ENCODE measurements around the gene CNOT6L. TPM values are rescaled to one million over a fixed set of nuclear protein-coding genes. Genes with fewer than 3 reads are reported as not detected.
"Not testable (repeated sequence)": the region's sequence is repeated elsewhere in the genome, so short reads cannot be mapped to it uniquely, and the experiment has no call there.

CNOT6L gene
- total and polyA plus RNA-seq, 2 experiments from 2014 or later: 6.5 to 10.6 TPM

- TF ChIP-seq, protein P1, sequence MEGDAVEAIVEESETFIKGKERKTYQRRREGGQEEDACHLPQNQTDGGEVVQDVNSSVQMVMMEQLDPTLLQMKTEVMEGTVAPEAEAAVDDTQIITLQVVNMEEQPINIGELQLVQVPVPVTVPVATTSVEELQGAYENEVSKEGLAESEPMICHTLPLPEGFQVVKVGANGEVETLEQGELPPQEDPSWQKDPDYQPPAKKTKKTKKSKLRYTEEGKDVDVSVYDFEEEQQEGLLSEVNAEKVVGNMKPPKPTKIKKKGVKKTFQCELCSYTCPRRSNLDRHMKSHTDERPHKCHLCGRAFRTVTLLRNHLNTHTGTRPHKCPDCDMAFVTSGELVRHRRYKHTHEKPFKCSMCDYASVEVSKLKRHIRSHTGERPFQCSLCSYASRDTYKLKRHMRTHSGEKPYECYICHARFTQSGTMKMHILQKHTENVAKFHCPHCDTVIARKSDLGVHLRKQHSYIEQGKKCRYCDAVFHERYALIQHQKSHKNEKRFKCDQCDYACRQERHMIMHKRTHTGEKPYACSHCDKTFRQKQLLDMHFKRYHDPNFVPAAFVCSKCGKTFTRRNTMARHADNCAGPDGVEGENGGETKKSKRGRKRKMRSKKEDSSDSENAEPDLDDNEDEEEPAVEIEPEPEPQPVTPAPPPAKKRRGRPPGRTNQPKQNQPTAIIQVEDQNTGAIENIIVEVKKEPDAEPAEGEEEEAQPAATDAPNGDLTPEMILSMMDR (IDR thresholded peaks at IDR 0.05; ENCODE audit: low read depth, low read length): no peak
- DNase-seq (ENCODE audit: low read depth in 1 of 2, low spot score in 1 of 2): no peak
- H3K9me3 ChIP-seq (ENCODE audit: low read depth): no peaks in the 10 kb centered on the region
- no peaks in the 10 kb centered on the region for H3K36me3 ChIP-seq
- H3K4me1 ChIP-seq (ENCODE audit: low read depth): peaks cover 6% of the 10 kb centered on the region
- no peak overlapping the region for H3K4me3 ChIP-seq
- no peak overlapping the region for H3K27ac ChIP-seq
- no peaks in the 10 kb centered on the region for H3K27me3 ChIP-seq
Measured at GRCh38 chr4:77782102-77782835, 36.9 kb downstream of the CNOT6L start.

DNA sequence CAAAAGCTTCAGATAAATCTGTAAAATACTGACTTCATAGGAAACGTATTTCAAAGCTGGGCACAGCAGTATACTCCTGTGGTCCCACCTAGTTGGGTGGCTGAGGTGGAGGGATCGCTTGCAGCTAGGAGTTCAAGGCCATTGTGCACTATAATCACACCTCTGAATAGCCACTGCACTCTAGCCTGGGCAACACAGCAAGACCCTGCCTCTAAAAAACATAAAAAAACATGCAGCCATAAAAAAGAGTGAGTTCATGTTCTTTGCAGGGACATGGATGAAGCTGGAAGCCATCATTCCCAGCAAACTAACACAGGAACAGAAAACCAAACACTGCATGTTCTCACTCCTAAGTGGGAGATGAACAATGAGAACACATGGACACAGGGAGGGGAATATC is 38.4 kb downstream of the CNOT6L start:
- not testable (repeated sequence) for H3K9me3 ChIP-seq (ENCODE audit: low read depth); H3K4me1 ChIP-seq (ENCODE audit: low read depth); DNase-seq (ENCODE audit: low read depth in 1 of 2, low spot score in 1 of 2); H3K4me3 ChIP-seq; H3K36me3 ChIP-seq; H3K27ac ChIP-seq; H3K27me3 ChIP-seq

- Histone ChIP-seq H3K9me3 (ENCODE audit: low read depth) (no peaks in the 10 kb centered on the region), H3K4me3 (no peak overlapping the region)
Measured at GRCh38 chr4:77777135-77777807, 41.9 kb downstream of the CNOT6L start.

DNA sequence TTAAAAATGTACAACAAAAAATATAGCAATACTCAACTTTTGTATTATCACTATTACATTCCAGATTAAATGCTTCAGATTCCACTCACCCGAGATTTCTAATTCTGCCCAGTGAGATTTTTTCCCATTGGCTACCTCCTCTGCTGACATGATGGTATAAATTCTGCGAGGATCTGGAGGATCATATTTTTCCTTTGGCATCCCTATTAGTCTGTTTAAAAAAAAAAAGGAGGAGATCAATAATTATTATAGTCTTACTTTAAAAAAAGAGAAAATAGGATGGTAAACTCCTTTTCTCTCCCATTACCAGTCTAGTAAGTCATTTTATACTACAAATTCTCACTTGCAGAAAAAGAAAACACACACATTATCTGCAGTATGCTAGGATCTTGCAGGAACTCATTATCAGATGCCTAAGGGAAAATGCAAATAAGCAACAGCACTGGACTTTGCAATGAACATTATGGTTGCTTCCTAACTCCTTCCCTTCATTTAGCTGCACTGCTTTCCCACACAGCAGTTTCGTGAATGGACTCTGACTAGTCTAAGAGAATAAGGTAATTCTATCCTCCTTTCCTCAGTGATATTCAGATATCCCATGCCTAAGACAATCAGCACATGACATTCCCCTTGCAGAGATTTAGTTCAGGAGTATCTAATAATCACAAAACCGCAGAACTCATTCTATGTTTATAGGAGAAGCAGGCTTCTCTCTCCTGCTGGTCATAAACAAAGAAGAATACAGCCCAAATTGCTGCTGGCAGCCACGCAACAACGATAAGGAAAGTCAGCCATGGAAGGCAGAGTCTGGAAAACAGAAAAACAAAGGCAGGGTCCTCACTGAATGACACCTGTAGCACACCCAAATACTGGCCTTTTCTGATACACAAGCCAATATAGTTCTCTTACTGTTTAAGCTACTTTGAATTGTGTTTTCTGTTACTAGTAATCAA is 42.7 kb downstream of the CNOT6L start:
- H3K27me3 ChIP-seq: no peaks in the 10 kb centered on the region
- DNase-seq (ENCODE audit: low read depth in 1 of 2, low spot score in 1 of 2): peak in 1 of 2 donors; percentile 30
- no peak overlapping the region for H3K4me3 ChIP-seq
- H3K4me1 ChIP-seq (ENCODE audit: low read depth): no peaks in the 10 kb centered on the region
- no peaks in the 10 kb centered on the region for H3K9me3 ChIP-seq (ENCODE audit: low read depth)
- TF ChIP-seq, protein P1 (IDR thresholded peaks at IDR 0.05; ENCODE audit: low read depth, low read length): no peak
- peaks cover 8% of the 10 kb centered on the region for H3K36me3 ChIP-seq
- no peak overlapping the region for H3K27ac ChIP-seq

More at GRCh38 chr4:77777135-77777807, 41.9 kb downstream of the CNOT6L start:
- peak in 1 of 2 donors; percentile 58 for DNase-seq (ENCODE audit: low read depth in 1 of 2, low spot score in 1 of 2)
- Histone ChIP-seq H3K27me3 (no peaks in the 10 kb centered on the region), H3K36me3 (no peaks in the 10 kb centered on the region), H3K4me1 (ENCODE audit: low read depth) (no peaks in the 10 kb centered on the region), H3K27ac (no peak overlapping the region)
- TF ChIP-seq, protein P1 (IDR thresholded peaks at IDR 0.05; ENCODE audit: low read depth, low read length): no peak

DNA sequence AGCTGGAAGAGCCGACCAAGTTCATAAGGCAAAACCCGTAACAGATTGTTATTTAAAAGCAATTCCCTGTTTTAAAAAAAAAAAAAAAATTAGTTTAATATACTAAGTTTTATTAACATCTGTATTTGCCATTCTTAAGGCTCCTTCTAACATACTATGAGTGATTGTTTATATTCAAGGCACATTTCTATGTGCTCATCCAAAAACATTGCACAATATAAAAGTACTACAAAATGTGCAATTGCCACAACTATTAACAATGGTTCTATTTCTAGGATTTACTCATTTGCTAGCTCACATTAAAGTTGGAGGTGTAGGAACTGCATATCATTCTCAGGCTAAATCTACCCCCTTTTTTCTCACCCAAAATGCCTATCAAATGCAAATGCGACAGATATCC is 46.1 kb downstream of the CNOT6L start:
- H3K27me3 ChIP-seq: no peaks in the 10 kb centered on the region
- no peaks in the 10 kb centered on the region for H3K9me3 ChIP-seq (ENCODE audit: low read depth)
- no peaks in the 10 kb centered on the region for H3K4me1 ChIP-seq (ENCODE audit: low read depth)
- H3K36me3 ChIP-seq: peaks cover 15% of the 10 kb centered on the region
- TF ChIP-seq, protein P1 (IDR thresholded peaks at IDR 0.05; ENCODE audit: low read depth, low read length): no peak
- H3K27ac ChIP-seq: no peak overlapping the region
- DNase-seq (ENCODE audit: low read depth in 1 of 2, low spot score in 1 of 2): peak in 1 of 2 donors; percentile 21
- no peak overlapping the region for H3K4me3 ChIP-seq
